HG03175 (cell line): Measurements from ENCODE around the gene ANGEL1.

Experiments
- ATAC-seq: cut with Tn5 transposase; IDR thresholded peaks from one replicate; pipeline ENCODE4 v1.9.1; 2021; ENCODE audit warnings: mild to moderate bottlenecking, moderate library complexity; ENCODE audit not compliant: unreplicated experiment

The ANGEL1 gene

GRCh38 chr14:76780360-76780759, 32.3 kb downstream of the ANGEL1 start:
- ATAC-seq: no peak

- ATAC-seq: no peak
These were observed 32.7 kb downstream of the ANGEL1 start for GRCh38 chr14:76780058-76780345.

GRCh38 chr14:76779221-76780057, 33.2 kb downstream of the ANGEL1 start:
- ATAC-seq: no peak

GRCh38 chr14:76778546-76779215, 34.0 kb downstream of the ANGEL1 start:
- ATAC-seq: no peak

GRCh38 chr14:76777721-76778120, 35.0 kb downstream of the ANGEL1 start:
- no peak for ATAC-seq

GRCh38 chr14:76776428-76777251, 36.0 kb downstream of the ANGEL1 start:
- ATAC-seq: no peak

- ATAC-seq: no peak
These were observed 36.8 kb downstream of the ANGEL1 start for GRCh38 chr14:76775695-76776427.

GRCh38 chr14:76774821-76775694, 37.6 kb downstream of the ANGEL1 start:
- no peak for ATAC-seq

- no peak for ATAC-seq
These were observed 38.5 kb downstream of the ANGEL1 start for GRCh38 chr14:76773956-76774820.

- no peak for ATAC-seq
These were observed 39.3 kb downstream of the ANGEL1 start for GRCh38 chr14:76773188-76773885.

GRCh38 chr14:76772300-76773187, 40.1 kb downstream of the ANGEL1 start:
- ATAC-seq: no peak

- ATAC-seq: no peak
These were observed 41.2 kb downstream of the ANGEL1 start for GRCh38 chr14:76771437-76771980.

- no peak for ATAC-seq
These were observed 41.9 kb downstream of the ANGEL1 start for GRCh38 chr14:76770521-76771436.

GRCh38 chr14:76769636-76770292, 42.9 kb downstream of the ANGEL1 start:
- ATAC-seq: no peak

GRCh38 chr14:76768671-76769500, 43.8 kb downstream of the ANGEL1 start:
- ATAC-seq: no peak
